Measurements from ENCODE around the gene CYGB.
A peak's percentile ranks its signal among the peaks of the same experiment; 100 is the strongest.

CYGB gene

DNA sequence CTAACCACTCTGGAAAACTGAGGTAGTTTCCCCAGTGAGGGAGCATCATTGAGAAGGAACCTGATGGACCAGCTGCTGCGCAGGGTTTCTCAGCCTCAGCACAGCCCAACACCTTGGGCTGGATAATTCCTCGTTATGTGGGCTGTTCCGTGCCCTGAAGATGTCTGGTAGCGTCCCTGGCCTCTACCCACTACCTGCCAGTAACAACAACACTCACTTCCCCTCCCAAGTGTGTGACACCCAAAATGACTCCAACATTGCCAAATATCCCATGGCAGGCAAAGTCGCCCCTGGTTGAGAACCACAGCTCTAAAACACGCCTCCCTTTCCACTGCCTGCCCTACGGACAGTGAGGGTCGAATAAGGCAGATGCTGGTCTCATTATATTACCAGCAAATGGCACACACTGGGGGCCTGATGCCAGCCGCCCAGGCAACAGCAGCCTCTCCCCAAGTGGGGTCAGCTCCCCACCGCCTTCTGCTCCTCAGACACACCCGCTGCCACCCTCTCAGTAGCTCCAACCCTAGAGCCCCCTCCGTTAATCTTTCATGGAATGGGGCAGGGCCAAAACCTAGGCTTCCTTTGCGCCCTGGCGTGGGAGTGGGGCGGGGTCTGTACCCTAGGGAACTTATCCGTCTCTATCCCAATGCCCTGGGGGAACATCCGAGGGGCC lies 37.3 kb downstream of the CYGB start:
- no peaks in the 10 kb centered on the region for H3K9me3 Mint-ChIP-seq (ENCODE audit: low read depth)
- H3K4me1 Mint-ChIP-seq (ENCODE audit: low read depth) = peaks cover 33% of the 10 kb centered on the region
- no peaks in the 10 kb centered on the region for H3K36me3 Mint-ChIP-seq
- no peak overlapping the region for H3K27ac Mint-ChIP-seq
- peak overlapping the region; percentile 91 for H3K4me3 Mint-ChIP-seq
- H3K27me3 Mint-ChIP-seq = no peaks in the 10 kb centered on the region

- Mint-ChIP-seq H3K4me3 (peak overlapping the region; percentile 91), H3K36me3 (no peaks in the 10 kb centered on the region), H3K27me3 (no peaks in the 10 kb centered on the region), H3K4me1 (ENCODE audit: low read depth) (peaks cover 33% of the 10 kb centered on the region), H3K27ac (no peak overlapping the region), H3K9me3 (ENCODE audit: low read depth) (no peaks in the 10 kb centered on the region)
Observed at GRCh38 chr17:76499267-76499667, 38.2 kb downstream of the CYGB start.

GRCh38 chr17:76498876-76499251 lies 38.6 kb downstream of the CYGB start:
- Mint-ChIP-seq H3K4me3 (peak overlapping the region; percentile 91), H3K9me3 (ENCODE audit: low read depth) (no peaks in the 10 kb centered on the region), H3K4me1 (ENCODE audit: low read depth) (peaks cover 33% of the 10 kb centered on the region), H3K27ac (no peak overlapping the region), H3K27me3 (no peaks in the 10 kb centered on the region), H3K36me3 (no peaks in the 10 kb centered on the region)

DNA sequence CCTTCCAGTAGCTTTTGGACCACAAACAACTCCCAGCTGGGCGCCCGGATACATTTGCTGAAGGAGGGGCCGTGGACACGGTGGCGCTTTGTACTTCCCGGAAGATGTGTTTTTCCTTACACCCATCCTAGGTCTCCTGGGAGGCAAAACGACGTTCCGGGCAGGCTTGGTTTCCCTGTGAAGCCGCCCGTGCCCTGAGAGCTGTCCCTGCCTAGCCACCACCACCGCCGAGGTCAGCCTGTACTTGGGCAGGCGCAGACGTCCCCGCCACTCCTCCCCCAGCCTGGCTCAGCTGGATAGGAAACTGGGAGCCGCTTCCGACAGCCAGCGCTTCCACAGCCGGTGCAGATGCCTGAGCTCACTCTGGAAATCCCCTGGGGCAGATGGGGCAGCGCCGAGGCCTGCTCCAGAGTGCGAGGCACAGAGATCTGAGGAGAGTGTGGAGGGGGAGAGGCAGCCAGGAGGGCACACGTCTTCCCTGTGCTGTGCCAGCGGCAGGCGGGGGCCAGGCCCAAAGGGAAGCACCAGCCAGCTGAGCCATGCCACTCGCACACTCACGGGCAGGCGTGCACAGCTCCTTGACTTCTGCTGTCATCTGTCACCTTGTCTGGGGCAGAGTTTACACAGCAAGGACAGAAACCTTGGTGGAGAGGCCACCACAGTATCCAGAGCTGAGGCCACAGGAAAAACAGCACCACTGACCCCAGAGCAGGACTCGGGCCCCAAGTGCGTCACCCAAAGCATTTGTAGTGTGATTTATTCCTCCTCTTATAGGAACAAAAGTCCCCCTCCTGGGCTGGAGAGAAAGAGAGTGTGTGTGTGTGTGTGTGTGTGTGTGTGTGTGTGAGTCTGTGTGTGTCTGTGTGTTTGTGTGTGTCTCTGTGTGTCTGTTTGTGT lies 39.3 kb downstream of the CYGB start:
- Mint-ChIP-seq H3K4me1 (ENCODE audit: low read depth) (peaks cover 40% of the 10 kb centered on the region), H3K36me3 (no peaks in the 10 kb centered on the region), H3K27ac (no peak overlapping the region), H3K27me3 (no peaks in the 10 kb centered on the region), H3K4me3 (peak overlapping the region; percentile 30), H3K9me3 (ENCODE audit: low read depth) (no peaks in the 10 kb centered on the region)

DNA sequence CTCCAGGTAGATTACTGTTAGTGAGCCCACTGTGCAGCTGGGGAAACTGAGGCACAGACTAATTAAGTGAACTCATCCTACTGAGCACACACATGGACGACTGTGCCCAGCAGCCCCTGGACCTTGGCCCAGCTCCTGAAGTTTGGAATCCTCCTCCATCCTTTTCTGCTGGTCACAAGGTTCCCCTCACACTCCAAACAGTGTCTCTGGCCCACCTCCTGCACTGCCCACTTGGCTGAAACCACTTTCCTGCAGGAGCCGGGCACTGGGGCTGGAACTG lies 39.9 kb downstream of the CYGB start:
- no peaks in the 10 kb centered on the region for H3K27me3 Mint-ChIP-seq
- peaks cover 46% of the 10 kb centered on the region for H3K4me1 Mint-ChIP-seq (ENCODE audit: low read depth)
- no peaks in the 10 kb centered on the region for H3K9me3 Mint-ChIP-seq (ENCODE audit: low read depth)
- no peaks in the 10 kb centered on the region for H3K36me3 Mint-ChIP-seq
- no peak overlapping the region for H3K27ac Mint-ChIP-seq
- no peak overlapping the region for H3K4me3 Mint-ChIP-seq

DNA sequence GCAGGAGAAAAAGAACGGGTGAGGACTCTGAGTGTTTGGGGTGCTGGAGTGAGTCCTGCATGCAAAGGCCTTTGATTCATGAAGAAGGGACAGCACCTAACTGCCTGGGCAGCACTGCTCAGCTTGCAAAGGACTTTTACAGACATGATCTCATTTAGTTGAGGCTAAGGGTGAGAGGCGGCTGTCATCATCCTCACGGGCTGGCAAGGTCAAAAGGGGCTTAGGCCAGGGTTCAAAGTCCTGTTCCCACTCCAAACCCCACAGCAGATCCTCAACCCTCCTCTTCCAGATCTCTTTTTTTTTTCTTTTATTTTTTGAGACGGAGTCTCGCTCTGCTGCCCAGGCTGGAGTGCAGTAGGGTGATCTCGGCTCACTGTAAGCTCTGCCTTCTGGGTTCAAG lies 41.0 kb downstream of the CYGB start:
- Mint-ChIP-seq H3K4me3 (no peak overlapping the region), H3K36me3 (no peaks in the 10 kb centered on the region), H3K4me1 (ENCODE audit: low read depth) (peaks cover 53% of the 10 kb centered on the region), H3K27me3 (no peaks in the 10 kb centered on the region), H3K9me3 (ENCODE audit: low read depth) (no peaks in the 10 kb centered on the region), H3K27ac (no peak overlapping the region)

GRCh38 chr17:76495663-76496400 lies 41.7 kb downstream of the CYGB start:
- H3K4me3 Mint-ChIP-seq = no peak overlapping the region
- H3K9me3 Mint-ChIP-seq (ENCODE audit: low read depth) = no peaks in the 10 kb centered on the region
- no peaks in the 10 kb centered on the region for H3K36me3 Mint-ChIP-seq
- no peak overlapping the region for H3K27ac Mint-ChIP-seq
- peaks cover 56% of the 10 kb centered on the region for H3K4me1 Mint-ChIP-seq (ENCODE audit: low read depth)
- H3K27me3 Mint-ChIP-seq = no peaks in the 10 kb centered on the region

- Mint-ChIP-seq H3K36me3 (no peaks in the 10 kb centered on the region), H3K9me3 (ENCODE audit: low read depth) (no peaks in the 10 kb centered on the region), H3K4me1 (ENCODE audit: low read depth) (peaks cover 41% of the 10 kb centered on the region), H3K4me3 (peak overlapping the region; percentile 71), H3K27me3 (no peaks in the 10 kb centered on the region), H3K27ac (peak overlapping the region; percentile 86)
Observed at GRCh38 chr17:76493505-76494167, 43.9 kb downstream of the CYGB start.

GRCh38 chr17:76492989-76493501 lies 44.5 kb downstream of the CYGB start:
- Mint-ChIP-seq H3K9me3 (ENCODE audit: low read depth) (no peaks in the 10 kb centered on the region), H3K36me3 (no peaks in the 10 kb centered on the region), H3K27ac (peak overlapping the region; percentile 86), H3K4me1 (ENCODE audit: low read depth) (peaks cover 35% of the 10 kb centered on the region), H3K4me3 (peak overlapping the region; percentile 71), H3K27me3 (no peaks in the 10 kb centered on the region)

- peak overlapping the region; percentile 71 for H3K4me3 Mint-ChIP-seq
Observed at GRCh38 chr17:76492123-76492988, 45.2 kb downstream of the CYGB start.

DNA sequence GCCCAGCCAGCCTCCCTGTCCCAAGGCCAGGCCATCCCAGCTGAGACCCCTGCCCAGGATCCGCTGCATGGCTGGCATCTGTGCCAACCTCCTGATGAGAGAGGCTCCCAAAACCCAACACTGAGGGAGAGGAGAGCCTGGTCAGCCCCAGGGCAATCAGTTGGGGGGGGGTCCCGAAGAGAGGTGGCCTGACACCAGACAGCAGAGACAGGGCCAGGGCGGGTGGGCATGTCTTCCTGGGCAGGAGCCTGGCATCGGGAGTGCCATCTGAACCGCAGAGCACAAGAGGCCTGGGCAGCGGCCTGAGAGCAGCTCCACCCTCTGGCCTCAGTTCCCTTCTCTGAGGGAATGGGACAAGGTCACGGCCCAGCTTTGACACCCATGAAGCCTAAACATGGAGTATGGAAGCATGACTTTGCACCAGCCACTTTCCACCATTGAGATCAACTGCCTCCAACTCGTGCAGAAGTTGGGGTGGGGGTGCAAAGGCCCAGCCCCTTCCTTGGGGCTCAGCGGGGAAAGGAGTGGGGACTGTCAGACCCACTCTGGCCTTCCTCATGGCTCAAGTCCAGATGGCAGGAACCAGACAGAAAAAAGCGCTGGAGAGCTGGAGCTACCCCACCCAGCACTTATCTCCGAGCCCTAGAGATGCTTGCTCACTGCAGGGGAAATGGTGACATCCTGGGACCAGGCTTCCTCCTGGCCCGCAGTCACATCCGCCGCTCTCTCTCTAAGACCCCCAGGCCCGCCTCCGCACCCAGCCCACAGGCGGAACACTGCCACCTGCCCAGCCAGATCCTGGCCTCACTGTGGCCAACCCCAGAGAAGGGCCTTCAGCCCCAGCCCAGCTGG lies 46.0 kb downstream of the CYGB start:
- Mint-ChIP-seq H3K36me3 (no peaks in the 10 kb centered on the region), H3K27me3 (no peaks in the 10 kb centered on the region), H3K27ac (peak overlapping the region; percentile 64), H3K4me1 (ENCODE audit: low read depth) (peaks cover 32% of the 10 kb centered on the region), H3K4me3 (peak overlapping the region; percentile 46), H3K9me3 (ENCODE audit: low read depth) (no peaks in the 10 kb centered on the region)

More at GRCh38 chr17:76492123-76492988, 45.2 kb downstream of the CYGB start:
- Mint-ChIP-seq H3K27me3 (no peaks in the 10 kb centered on the region), H3K4me1 (ENCODE audit: low read depth) (peaks cover 32% of the 10 kb centered on the region), H3K36me3 (no peaks in the 10 kb centered on the region), H3K9me3 (ENCODE audit: low read depth) (no peaks in the 10 kb centered on the region), H3K27ac (peak overlapping the region; percentile 86)

DNA sequence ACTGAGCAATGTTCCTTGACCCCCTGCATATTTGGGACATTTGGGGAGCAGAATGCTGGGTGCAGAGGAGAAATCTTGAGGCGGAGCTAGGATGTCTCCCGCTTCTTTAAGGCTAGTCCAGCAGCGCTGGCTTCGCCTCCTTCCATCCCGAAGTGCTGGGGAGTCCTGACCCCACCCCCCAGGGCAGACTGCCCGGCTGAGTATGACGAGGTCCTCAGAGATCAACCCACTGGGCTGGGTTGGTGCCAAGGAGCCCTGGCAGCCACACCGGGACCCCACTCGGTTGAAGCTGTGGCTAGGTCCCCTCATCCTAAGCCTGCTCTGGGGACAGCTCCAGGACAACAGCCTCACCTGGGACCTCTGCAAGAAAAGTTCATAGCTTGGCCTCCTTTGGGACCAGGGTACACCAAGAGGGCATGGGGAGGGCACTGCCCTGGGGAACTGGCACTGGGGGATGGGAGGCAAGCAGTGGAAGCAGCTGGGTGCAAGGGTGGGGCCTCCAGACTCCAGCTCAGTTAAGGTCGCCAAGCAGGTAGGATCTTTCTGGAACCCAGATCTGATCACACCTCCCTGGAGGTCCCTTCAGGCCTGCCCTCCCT lies 47.3 kb downstream of the CYGB start:
- no peak overlapping the region for H3K27ac Mint-ChIP-seq
- H3K36me3 Mint-ChIP-seq = no peaks in the 10 kb centered on the region
- peaks cover 32% of the 10 kb centered on the region for H3K4me1 Mint-ChIP-seq (ENCODE audit: low read depth)
- no peaks in the 10 kb centered on the region for H3K27me3 Mint-ChIP-seq
- no peak overlapping the region for H3K4me3 Mint-ChIP-seq
- no peaks in the 10 kb centered on the region for H3K9me3 Mint-ChIP-seq (ENCODE audit: low read depth)
